Activated CD4-positive, alpha-beta T cell treated with anti-CD3 and anti-CD28 coated beads for 48 hours (primary cell): Measurements from ENCODE around the gene PLCG1.
"Not testable (repeated sequence)": the region's sequence is repeated elsewhere in the genome, so short reads cannot be mapped to it uniquely, and the experiment has no call there.

ENCODE experiments used
- DNase-seq: peaks from one replicate; pipeline ENCODE4 v3.0.0-alpha.2; 2020

Gene PLCG1

GRCh38 chr20:41136680-41137613 is at the start of gene PLCG1:
Gene PLCG1, plus strand, starts transcription at chr20:41137543. Its CDS starts 99 bp downstream, at chr20:41137642.
- peak; percentile 89 for DNase-seq

GRCh38 chr20:41087777-41088176 is 49.6 kb upstream of the PLCG1 start:
- DNase-seq = no peak

GRCh38 chr20:41089555-41089954 is 47.8 kb upstream of the PLCG1 start:
- DNase-seq = no peak

GRCh38 chr20:41091927-41092326 is 45.4 kb upstream of the PLCG1 start:
- no peak for DNase-seq

- DNase-seq = peak; percentile 41
These were observed 42.8 kb upstream of the PLCG1 start for GRCh38 chr20:41094353-41095055.

GRCh38 chr20:41095110-41095969 is 42.0 kb upstream of the PLCG1 start:
- peak; percentile 63 for DNase-seq

- DNase-seq = no peak
These were observed 38.6 kb upstream of the PLCG1 start for GRCh38 chr20:41098703-41099250.

GRCh38 chr20:41100001-41100480 is 37.3 kb upstream of the PLCG1 start:
- DNase-seq = no peak

GRCh38 chr20:41101660-41102059 is 35.7 kb upstream of the PLCG1 start:
- no peak for DNase-seq

GRCh38 chr20:41108531-41108930 is 28.8 kb upstream of the PLCG1 start:
- no peak for DNase-seq

GRCh38 chr20:41110012-41110411 is 27.3 kb upstream of the PLCG1 start:
- no peak for DNase-seq

GRCh38 chr20:41110930-41111577 is 26.3 kb upstream of the PLCG1 start:
- no peak for DNase-seq

GRCh38 chr20:41111578-41111951 is 25.8 kb upstream of the PLCG1 start:
- DNase-seq = no peak

GRCh38 chr20:41116282-41116956 is 20.9 kb upstream of the PLCG1 start:
- no peak for DNase-seq

- not testable (repeated sequence) for DNase-seq
These were observed 19.2 kb upstream of the PLCG1 start for GRCh38 chr20:41118159-41118558.

- no peak for DNase-seq
These were observed 18.7 kb upstream of the PLCG1 start for GRCh38 chr20:41118632-41119031.

GRCh38 chr20:41119614-41120561 is 17.5 kb upstream of the PLCG1 start:
- DNase-seq = no peak

- no peak for DNase-seq
These were observed 15.9 kb upstream of the PLCG1 start for GRCh38 chr20:41121399-41121798.

GRCh38 chr20:41123631-41124030 is 13.7 kb upstream of the PLCG1 start:
- no peak for DNase-seq

GRCh38 chr20:41124451-41125094 is 12.8 kb upstream of the PLCG1 start:
- no peak for DNase-seq
